IPS-11a (cell line): ENCODE data around the gene ESR2.
"Not testable (repeated sequence)": the region's sequence is repeated elsewhere in the genome, so short reads cannot be mapped to it uniquely, and the experiment has no call there.

Source experiments
- H3K4me3 ChIP-seq: one replicate; pipeline ENCODE4 v1.5.1; 2013; ENCODE audit warnings: low read depth, low read length, control low read depth

ESR2 gene

DNA sequence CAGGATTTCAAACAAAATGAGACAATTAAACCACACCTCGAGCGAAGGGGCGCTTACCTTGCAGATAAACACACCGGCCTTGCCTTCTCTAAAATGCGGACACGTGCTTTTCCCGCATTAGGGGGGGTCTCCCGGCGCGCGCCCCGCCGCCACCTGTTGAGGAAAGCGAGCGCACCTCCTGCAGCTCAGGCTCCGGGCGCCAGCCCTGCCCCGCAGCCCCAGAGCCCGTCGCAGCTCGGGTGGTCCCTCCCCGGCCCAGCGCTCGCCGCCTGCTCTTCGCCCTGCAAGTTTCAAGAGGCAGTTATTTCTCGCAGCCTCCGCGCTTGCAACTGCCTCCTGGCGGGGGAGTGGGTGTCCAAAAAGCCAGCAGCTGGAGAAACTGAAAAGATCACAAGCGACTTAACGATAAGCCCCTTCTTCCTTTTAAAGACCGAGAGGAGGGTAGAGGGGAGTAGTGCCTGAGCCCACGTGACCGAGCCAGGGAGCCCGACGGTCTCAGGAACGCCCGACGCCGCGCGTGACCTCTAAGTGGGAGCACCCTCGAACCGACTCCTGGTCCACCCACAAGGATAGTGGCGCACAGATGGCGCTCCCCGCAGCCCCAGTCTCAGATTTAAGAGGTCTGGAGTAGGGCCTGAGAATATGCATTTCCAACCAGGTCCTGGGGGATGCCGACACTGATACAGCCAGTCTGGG, at the start of gene ESR2:
Gene ESR2 (minus strand): TSS at position 396 of the 696 bp plus-strand sequence. CDS start 11,386 bp downstream, outside the sequence.
- peak within 1 kb of the TSS; percentile 40 for H3K4me3 ChIP-seq

DNA sequence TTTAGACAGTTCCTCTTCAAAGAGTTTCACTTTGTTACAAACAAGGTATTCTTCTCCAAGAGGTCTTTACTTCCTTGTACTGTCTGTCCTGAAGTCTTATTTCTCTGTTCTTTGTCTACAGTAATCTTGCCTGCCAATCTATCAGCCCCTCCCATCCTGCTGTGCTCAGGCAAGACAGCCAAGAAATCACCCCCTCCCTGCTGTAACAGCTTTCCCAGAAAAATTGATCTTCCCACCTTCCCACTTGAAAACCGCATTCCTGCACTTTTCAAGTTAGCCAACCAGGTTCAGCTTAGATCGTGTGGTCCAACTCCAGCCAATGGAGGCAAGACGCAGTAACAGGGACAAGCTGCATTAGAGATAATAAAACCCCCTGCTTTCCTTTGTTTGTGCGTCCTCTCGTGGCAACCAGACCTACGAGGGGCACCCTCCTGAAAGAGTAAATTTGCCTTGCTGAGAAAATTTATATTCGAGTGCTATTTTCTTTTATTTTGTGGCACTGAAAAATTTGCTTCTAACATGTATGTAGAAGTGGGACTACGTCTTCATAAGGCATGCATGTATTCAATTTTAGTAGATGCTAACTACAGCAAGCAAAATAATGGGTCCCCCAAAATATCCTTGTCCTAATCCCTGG, 46.5 kb upstream of the ESR2 start:
- no peak overlapping the region for H3K4me3 ChIP-seq

DNA sequence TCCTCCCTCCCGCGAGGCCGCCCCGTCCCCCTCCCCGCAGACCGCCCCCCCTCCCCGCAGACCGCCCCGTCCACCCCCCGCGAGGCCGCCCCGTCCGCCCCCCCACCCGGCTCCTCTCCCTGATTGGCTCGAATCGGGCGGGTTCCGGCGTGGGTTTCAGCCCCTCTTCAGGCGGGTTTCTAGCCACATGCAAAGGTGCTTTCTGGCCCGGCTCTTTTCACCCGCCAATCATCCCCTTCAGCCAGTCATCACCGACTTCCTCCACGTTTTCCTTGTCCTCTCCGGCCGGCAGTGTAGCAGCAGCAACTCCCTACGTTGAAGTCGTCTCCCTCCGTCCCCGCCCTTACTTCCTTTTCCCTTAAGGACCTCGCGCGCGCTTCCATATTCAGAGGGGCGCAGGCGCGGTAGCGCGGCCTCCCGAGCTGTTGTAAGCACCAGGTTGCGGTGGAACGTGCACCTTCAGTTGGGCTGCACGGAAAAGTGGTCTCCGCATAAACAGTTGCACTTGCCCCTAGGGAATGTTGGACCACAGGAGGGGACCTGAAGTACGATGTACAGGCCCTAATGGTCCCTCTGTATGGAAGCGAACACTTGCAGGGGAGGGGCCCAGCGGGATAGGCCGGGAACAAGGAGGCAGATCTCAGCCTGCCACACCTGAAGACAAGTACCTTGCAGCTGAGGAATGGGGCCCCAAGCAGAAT, 44.6 kb upstream of the ESR2 start:
- H3K4me3 ChIP-seq: peak overlapping the region; percentile 87

DNA sequence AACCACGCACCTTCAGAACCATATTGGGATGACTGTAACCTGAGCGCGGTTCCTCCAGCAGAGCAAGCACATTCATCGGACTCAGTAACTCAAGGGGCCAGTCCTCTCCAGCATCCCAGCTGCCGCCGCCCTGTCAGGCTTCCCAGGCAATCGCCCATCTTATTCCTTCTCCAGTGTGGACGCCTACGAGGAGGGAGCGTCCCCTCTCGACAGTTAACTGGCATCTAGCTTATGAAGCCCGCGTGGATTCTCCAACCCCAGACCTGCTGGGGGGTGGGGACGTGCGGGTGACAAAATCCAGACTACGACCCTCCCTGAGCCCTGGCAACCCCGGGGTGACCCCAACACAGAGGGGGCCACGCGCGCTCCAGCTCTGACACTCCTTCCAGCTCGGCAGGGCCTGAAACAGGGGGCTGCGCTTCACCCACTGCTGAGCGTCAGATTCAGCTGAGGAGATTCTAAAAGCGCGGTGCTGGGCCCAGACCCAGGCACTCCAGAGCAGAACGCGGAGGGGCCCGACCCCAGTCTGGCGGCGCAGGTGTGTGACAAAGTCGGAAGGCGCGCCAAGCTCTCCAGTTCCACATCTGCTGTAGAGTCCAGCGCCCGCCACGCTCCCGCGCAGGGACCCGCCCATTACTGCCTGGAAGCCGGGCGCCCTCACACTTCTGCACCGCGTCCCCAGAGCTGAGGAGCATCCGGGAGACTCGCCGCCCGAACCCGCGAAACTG, 43.9 kb upstream of the ESR2 start:
- H3K4me3 ChIP-seq: peak overlapping the region; percentile 87

DNA sequence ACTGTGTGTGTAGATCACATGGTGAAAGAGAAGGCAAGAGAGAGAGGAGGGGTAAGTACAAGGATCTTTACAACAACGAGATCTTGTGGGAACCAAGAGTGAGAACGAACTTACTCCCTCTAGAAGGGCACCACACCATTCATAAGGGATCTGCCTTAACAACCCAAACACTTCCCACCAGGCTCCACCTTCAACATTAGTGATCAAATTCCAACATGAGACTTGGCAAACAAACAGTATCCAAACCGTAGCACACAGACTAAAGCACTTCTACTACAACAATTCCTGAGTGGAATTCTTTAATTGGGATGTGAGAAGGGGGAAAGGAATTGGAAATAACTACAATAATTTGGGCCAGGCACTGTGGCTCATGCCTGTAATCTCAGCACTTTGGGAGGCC, 35.0 kb upstream of the ESR2 start:
- H3K4me3 ChIP-seq: no peak overlapping the region

DNA sequence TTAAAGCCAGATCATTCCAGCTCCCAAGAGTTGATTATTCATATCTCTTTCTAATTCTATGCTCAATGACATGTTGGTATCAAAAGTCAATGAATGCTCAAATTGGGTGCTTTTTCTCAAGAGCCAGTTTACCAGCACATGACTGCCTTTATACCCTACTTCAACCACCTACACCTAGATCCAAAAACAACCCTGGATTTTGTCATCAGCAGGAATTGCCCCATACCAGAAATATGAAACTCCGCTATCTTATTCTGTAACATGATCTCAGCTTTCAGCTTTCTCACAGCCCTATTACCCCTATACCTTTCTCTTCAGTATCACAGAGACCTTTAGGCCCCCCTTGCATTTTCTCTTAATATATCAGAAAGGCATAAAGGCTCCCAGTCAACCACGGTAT, 32.3 kb upstream of the ESR2 start:
- no peak overlapping the region for H3K4me3 ChIP-seq

DNA sequence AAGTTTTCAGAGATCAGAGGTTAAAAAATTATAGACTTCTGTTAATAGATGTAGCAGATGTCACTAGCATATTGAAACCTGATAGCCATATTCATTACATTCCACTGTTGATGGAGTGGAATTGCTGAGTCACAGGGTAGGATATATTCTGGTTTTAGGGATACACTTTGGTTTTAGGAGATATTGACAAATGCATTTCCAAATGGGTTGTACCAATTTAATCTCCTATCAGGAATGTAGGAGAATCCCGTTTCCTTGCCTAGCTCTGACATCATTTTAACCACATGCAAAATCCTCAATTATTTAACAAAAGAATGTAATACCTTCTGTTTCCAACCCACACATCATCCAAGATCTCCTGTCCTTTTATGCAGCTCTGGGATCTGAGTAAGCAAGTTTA, 30.7 kb upstream of the ESR2 start:
- no peak overlapping the region for H3K4me3 ChIP-seq

DNA sequence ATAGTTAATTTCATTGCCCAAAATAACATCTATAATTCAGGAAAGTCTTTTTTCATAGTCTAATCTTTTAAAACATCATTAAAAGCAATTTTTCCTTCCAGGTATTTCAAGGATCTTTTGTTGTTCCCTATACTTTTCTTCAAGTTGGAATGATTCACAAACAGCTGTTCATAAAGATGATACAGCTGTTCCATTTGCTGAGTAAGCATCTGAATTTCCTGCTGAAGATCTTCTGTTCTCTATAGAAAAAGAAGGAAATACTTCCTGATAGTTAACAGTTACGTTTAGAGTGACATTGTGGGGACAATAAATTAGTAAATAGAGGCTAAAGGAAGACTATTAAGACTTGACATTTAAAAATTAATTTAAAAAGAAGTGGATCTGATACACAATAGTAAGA, 30.3 kb upstream of the ESR2 start:
- H3K4me3 ChIP-seq: no peak overlapping the region

DNA sequence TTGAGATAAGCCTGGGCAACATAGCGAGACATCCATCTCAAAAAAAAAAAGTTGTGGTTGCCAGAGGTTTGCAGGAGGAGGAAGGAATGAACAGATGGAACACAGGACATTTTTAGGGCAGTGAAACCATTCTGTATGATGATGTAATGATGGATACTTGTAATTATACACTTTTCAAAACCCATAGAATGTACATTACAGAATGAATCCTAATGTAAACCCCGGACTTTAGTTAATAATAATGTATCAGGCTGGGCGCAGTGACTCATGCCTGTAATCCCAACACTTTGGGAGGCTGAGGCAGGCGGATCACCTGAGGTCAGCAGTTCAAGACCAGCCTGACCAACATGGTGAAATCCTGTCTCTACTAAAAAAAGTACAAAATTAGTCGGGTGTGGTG, 26.2 kb upstream of the ESR2 start:
- not testable (repeated sequence) for H3K4me3 ChIP-seq

DNA sequence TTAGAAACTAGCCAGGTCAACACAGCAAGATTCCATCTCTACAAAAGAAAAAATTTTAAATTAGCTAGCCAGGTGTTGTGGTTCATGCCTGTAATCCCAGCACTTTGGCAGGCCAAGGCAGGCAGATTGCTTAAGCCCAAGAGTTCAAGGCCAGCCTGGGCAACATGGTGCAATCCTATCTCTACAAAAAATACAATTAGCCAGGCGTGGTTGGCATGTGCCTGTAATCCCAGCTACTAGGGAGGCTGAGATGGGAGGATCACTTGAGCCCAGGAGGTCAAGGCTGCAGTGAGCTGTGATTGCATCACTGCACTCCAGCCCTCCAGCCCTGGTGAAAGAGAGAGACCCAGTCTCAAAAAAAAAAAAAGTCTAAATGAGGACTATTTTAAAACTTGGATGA, 24.5 kb upstream of the ESR2 start:
- H3K4me3 ChIP-seq: not testable (repeated sequence)

DNA sequence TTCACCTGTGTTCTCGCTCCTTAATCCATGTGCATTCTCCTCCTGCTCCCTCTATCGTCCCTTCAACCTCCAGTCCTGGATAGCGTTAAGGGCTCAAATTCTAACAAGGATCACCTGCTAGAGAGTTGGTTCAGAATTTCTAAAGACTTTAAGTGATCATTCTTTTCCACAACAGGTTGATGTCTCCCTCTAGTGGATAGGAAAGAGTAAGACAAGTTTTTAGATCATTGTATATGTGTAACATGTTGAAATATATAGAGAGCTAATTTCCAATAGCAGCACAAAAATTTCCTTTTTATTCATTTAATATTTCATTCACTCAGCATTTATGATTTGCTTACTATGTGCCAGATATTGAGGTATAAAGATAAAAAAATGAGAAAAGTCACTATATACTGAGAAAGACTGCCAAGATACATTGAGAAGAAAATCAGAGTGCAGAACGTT, 9.3 kb upstream of the ESR2 start:
- H3K4me3 ChIP-seq: no peak overlapping the region

DNA sequence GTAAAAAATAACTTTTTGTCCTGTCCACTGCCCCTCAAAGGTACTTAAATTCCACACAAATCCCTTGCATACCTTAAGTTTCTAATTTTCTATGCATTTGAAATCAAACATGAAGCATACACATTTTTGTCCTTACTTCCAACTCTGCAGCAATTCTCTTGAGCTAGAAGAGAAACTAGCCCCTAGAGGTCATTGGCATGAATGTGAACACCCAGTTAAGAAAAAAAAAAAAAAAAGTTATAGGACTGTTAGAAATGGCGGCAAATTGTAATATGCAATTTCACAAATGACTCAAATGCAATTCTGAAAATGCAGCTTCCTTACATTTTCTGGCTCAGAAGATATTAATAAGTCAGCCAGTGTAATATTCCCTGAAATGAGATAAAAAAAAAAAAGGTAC, 4.6 kb upstream of the ESR2 start:
- no peak overlapping the region for H3K4me3 ChIP-seq

DNA sequence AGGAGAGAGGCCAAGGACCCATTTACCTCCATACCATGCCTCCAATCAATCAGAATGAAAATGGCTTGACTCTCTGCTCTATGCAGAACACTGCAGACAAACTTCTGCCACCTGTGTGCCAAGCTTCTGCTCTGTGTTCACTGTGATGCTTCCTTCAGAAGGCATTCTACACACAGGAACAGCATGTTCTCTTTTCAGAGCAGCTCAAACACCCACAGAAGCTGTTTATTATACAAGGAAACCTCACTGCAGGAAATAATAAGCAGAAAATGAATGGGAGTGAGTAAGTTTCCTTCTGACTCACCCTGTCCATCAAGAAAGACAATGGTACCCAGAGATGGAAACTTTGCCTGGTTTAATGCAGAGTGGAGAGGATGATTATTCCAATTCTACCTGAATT, 2.4 kb upstream of the ESR2 start:
- no peak overlapping the region for H3K4me3 ChIP-seq

DNA sequence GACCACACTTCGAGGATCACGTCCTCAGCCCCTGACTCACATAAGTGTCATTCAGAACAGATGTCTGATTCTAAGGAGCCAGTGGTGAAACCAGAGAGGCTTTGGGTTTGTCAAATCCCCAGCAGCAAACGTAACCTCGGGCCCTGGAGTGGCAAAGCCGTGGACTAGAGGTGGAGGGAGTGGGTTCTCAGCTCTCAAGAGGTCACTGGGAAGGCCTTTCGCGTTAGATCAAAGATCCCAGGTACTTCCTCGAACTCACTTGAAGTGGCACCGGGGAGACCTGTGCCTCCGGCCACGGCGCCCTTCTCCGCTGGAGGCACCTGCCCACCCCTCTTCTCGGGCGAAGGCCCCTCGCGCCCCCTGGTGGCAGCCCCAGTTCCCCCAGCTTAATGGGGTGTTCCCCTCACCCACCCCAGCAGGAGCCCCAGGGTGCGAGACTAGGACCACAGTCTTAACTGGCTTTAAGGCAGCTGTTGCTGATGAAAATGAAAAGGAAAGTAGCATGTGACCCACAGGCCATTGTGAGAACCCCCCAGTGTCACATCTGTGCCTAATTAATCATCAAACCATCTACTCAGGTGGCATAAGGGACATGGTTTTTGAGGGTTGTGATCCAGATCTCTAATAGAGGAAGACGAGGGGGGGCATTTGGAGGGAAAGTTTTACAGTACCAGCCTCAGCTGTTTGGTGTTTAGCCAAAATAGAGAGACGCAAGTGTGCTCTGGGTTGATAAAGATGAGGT, 672 bp upstream of the ESR2 start:
- peak overlapping the region; percentile 40 for H3K4me3 ChIP-seq

DNA sequence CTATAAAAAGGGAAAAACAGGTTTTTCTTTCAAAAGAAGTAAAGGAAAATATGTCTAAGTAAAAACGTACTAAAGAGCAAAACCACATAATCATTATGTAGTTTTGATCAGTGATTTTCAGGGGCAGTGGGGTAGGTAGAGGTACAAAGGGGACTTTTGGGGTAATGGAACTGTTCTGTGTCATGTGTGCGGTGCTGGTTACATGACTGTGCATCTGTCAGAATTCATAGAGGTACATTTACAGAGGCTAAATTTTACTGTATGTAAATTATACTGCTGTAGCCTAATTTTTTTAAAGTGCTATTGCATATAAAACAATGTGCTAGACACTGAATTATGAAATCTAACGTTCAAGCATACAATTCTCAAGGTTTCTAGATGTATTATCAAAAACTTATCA, 2.0 kb downstream of the ESR2 start:
- no peak overlapping the region for H3K4me3 ChIP-seq

DNA sequence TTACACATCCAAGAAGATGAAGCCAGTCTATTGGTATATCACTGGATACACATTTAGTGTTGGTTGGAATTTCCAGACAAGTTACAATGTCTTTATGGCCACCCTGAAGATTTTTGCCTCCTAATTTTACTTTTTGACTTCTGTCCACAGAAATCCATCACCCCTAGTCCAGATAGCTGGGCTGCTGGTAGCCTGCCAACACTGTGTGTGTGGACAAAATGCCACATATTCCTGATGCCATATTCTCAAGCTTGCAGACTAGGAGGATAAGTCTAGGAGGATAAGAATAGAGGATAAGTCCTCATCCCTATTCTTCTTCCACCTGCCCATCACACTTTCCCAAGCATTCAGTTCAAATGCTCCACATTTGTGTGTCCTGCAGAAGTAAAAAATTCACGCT, 4.6 kb downstream of the ESR2 start:
- no peak overlapping the region for H3K4me3 ChIP-seq

DNA sequence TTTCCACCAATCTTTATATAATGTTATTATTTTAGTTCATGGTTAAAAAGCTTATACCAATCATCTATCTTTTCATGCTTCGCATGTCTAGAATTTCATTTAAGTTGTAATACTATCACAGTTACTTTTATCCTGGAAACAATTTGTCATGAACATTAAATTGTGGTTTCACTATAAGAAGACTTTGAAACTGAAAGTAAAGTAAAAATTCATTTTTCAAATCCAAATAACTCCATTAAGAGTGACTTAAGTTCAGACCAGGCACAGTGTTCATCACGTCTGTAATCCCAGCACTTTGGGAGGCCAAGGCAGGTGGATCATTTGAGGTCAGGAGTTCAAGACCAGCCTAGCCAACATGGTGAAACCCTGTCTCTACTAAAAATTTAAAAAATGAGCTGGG, 12.4 kb downstream of the ESR2 start:
- no peak overlapping the region for H3K4me3 ChIP-seq

DNA sequence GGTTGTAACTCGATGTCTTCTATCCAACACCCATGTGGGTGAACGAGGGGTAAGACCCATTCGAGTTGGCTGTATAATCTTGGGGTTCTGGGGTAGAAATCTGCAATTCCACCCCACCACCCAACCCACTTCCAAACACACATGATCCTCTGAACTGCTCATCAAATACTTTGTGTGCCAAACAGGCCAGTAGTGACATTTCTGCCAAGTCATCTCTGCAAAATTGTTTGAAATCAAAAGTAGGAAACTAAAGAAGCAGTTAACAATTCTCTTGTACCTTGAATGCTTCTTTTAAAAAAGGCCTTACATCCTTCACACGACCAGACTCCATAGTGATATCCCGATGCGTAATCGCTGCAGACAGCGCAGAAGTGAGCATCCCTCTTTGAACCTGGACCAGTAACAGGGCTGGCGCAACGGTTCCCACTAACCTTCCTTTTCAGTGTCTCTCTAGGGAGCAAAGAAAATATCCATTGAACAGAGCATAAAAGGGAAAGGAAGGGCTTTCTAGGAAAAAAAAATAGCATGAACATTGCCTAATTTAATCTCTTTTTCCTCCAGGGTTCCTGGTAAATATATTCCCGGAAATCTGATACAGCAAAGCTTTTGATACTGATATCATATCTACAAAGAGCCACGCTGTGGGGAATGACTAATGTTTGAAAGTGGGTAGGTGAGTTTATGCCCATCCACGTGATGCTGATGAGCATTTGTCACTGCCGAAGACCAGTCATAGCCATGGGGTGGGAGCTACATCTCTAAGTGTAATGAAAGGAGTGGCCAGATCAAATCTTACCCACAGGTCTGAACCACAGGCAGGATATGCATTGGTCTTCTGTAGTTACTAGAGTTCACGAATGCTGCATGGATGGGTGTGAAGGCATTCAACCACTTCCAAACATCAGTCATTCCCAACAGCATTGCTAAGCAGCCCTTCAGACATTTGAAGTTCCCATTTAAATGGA, 14.2 kb downstream of the ESR2 start:
- no peak overlapping the region for H3K4me3 ChIP-seq

DNA sequence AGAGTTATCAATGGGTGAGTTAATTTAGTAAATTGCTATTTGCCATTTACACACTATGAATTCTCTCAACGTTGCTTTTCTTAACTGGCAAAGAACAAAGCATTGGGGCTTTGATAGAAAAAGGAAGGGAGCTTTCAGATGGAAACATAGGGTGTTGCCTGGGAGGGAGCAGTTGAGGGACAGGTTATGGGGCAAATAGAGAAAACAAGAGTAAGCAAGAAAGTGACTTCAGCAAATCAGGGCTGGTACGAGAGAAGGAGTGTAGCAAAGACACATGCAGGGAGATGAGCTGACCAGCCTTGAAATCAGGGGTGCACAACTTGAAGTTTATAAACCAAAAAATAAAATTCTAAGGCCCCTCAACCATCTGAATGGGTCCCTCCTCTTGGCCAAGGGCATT, 15.7 kb downstream of the ESR2 start:
- no peak overlapping the region for H3K4me3 ChIP-seq

DNA sequence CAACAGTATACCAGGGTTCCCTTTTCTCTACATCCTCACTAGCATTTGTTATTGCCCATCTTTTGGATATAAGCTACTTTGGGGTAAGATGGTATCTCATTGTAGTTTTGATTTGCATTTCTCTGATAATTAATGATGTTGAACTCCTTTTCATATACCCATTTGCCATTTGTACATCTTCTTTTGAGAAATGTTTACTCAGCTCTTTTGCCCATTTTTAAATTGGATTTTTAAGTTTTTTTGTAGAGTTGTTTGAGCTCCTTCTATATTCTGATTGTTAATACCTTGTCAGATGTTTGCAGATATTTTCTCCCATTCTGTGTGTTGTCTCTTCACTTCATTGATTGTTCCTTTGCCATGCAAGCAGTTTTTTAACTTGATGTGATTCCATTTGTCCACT, 22.2 kb downstream of the ESR2 start:
- H3K4me3 ChIP-seq: no peak overlapping the region
